Esophagus squamous epithelium (tissue), 4 donors: ENCODE measurements around the gene DOP1B.

Source experiments
- POLR2A ChIP-seq, 4 donors: fragments of 450-650 bp; IDR thresholded peaks; one replicate each; pipeline ENCODE4 v1.6.1; 2017; ENCODE audit warnings: antibody characterized with exemption in 4 of 4, mild to moderate bottlenecking in 4 of 4, moderate library complexity in 3 of 4
- TF ChIP-seq, protein P1 (sequence below), 6 experiments: fragments of 450-650 bp in 4 of 6; fragments of 200-600 bp in 2 of 6; sonication (generic) in 2 of 6; IDR thresholded peaks; one replicate each; pipeline ENCODE4 v1.5.1; 2016 to 2019; ENCODE audit warnings: antibody characterized with exemption in 6 of 6, mild to moderate bottlenecking in 4 of 6, moderate library complexity in 4 of 6

DNA sequence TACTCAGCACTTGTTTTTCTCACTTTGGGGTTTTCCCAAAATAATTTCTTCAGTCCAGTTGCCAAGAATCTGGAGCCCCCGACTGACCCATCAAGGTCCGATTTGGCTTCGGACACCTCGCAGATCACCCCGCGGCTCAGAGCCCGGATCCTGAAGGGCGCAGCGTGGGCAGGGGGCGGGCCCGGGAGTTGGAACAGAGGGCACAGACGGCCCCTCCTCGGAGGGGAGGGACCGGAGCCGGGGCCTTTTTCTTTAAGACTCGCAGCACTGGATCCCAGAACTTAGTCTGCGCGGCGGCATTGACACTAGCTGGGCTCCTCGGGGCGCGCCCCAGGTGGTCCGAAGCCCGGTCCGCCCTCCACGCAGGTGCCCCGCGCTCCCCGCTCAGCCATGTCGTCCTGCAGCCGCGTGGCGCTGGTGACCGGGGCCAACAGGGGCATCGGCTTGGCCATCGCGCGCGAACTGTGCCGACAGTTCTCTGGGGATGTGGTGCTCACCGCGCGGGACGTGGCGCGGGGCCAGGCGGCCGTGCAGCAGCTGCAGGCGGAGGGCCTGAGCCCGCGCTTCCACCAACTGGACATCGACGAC lies 21.7 kb upstream of the DOP1B start, which contains the start of gene CBR3:
- TF ChIP-seq, protein P1, sequence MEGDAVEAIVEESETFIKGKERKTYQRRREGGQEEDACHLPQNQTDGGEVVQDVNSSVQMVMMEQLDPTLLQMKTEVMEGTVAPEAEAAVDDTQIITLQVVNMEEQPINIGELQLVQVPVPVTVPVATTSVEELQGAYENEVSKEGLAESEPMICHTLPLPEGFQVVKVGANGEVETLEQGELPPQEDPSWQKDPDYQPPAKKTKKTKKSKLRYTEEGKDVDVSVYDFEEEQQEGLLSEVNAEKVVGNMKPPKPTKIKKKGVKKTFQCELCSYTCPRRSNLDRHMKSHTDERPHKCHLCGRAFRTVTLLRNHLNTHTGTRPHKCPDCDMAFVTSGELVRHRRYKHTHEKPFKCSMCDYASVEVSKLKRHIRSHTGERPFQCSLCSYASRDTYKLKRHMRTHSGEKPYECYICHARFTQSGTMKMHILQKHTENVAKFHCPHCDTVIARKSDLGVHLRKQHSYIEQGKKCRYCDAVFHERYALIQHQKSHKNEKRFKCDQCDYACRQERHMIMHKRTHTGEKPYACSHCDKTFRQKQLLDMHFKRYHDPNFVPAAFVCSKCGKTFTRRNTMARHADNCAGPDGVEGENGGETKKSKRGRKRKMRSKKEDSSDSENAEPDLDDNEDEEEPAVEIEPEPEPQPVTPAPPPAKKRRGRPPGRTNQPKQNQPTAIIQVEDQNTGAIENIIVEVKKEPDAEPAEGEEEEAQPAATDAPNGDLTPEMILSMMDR (IDR thresholded peaks at IDR 0.05) = no peak
- peak in 1 of 4 donors; percentile 76 for TF ChIP-seq POLR2A (IDR thresholded peaks at IDR 0.05)
